Effector memory CD4-positive, alpha-beta T cell (primary cell): ENCODE results near the gene MAVS.
A peak's percentile ranks its signal among the peaks of the same experiment; 100 is the strongest.
"Not testable (repeated sequence)": the region's sequence is repeated elsewhere in the genome, so short reads cannot be mapped to it uniquely, and the experiment has no call there.

Experiments
- DNase-seq, 3 donors: peaks; one replicate each; pipeline ENCODE4 v3.0.0-alpha.2; 2020
- H3K27ac ChIP-seq: 2 replicates; pipeline ENCODE4 v1.7.0; 2013; ENCODE audit warnings: mild to moderate bottlenecking, low read length, moderate library complexity; ENCODE audit not compliant: insufficient read depth, poor library complexity, severe bottlenecking
- H3K27me3 ChIP-seq: replicated peaks from 2 replicates; pipeline ENCODE4 v1.7.0; 2013; ENCODE audit warnings: mild to moderate bottlenecking, low read length; ENCODE audit not compliant: insufficient read depth, control insufficient read depth, poor library complexity, severe bottlenecking
- H3K36me3 ChIP-seq: 2 replicates; pipeline ENCODE4 v1.7.0; 2013; ENCODE audit warnings: mild to moderate bottlenecking, low read length, moderate library complexity; ENCODE audit not compliant: control insufficient read depth, insufficient read depth
- H3K4me1 ChIP-seq: 2 replicates; pipeline ENCODE4 v1.7.0; 2013; ENCODE audit warnings: low read length, mild to moderate bottlenecking; ENCODE audit not compliant: control insufficient read depth, insufficient read depth, poor library complexity, severe bottlenecking
- H3K4me3 ChIP-seq: 2 replicates; pipeline ENCODE4 v1.7.0; 2013; ENCODE audit warnings: low read length, low read depth, mild to moderate bottlenecking; ENCODE audit not compliant: insufficient read depth, poor library complexity, severe bottlenecking
- H3K9me3 ChIP-seq: 2 replicates; pipeline ENCODE4 v1.7.0; 2013; ENCODE audit warnings: mild to moderate bottlenecking, low read length, moderate library complexity; ENCODE audit not compliant: control insufficient read depth

Gene MAVS

DNA sequence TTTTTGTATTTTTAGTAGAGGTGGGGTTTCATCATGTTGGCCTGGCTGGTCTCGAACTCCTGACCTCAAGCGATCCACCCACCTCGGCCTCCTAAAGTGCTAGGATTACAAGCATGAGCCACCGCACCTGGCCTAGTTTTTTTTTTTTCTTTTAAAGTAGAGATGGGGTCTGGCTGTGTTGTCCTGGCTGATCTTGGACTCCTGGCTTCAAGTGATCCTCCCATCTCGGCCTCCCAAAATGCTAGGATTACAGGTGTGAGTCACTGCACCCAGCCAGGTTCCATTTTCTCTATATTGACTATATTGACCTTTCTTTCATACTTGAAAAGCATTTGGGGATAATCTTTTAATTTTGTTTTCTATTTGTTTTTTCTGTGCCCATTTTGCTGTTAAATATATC, 55.8 kb downstream of the MAVS start:
- H3K9me3 ChIP-seq: no peaks in the 10 kb centered on the region
- no peak for DNase-seq
- H3K27me3 ChIP-seq: no peaks in the 10 kb centered on the region
- no peak overlapping the region for H3K27ac ChIP-seq
- peaks cover 25% of the 10 kb centered on the region for H3K4me1 ChIP-seq
- no peaks in the 10 kb centered on the region for H3K36me3 ChIP-seq
- no peak overlapping the region for H3K4me3 ChIP-seq

DNA sequence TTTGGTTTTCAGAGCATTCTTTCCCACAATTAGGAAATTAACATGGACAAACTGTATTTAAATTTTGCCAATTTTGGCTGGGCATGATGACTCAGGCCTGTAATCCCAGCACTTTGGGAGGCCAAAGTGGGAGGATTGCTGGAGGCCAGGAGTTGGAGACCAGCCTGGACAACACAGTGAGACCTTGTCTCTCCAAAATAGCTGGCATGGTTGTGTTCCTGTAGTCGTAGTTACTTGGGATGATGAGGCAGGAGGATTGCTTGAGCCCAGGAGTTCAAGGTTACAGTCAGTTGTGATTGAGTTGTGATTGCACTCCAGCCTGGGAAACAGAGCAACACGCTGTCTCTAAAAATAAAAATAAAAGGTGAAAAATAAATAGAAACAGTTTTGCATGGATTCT, 57.6 kb downstream of the MAVS start:
- Histone ChIP-seq H3K4me1 (peaks cover 22% of the 10 kb centered on the region), H3K36me3 (peaks cover 12% of the 10 kb centered on the region)

DNA sequence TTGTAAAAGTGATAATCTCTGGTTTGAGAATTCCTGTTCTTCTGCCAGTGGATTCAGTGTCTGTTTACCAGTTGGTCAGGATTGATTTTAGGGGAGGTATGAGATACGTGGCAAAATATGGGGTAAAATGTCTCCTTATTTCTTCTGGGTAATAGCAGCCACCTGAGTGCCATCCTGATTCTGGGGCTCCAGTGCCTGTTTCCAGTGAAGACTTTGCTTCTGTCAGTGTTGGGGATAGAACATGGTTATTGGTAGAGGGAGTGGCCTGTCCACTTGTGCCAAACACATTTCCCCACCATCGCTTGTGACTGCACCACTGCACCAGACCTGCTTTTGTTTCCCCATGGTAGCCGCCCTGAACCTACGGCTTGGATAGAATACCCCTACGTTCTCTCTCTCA, 58.2 kb downstream of the MAVS start:
- H3K27ac ChIP-seq: no peak overlapping the region
- H3K36me3 ChIP-seq: peaks cover 18% of the 10 kb centered on the region
- no peaks in the 10 kb centered on the region for H3K9me3 ChIP-seq
- no peak overlapping the region for H3K4me3 ChIP-seq
- H3K27me3 ChIP-seq: no peaks in the 10 kb centered on the region
- peaks cover 21% of the 10 kb centered on the region for H3K4me1 ChIP-seq
- no peak for DNase-seq

More for the DNA sequence above, 57.6 kb downstream of the MAVS start:
- no peak for DNase-seq
- Histone ChIP-seq H3K4me3 (no peak overlapping the region), H3K27me3 (no peaks in the 10 kb centered on the region), H3K9me3 (no peaks in the 10 kb centered on the region), H3K27ac (no peak overlapping the region)

DNA sequence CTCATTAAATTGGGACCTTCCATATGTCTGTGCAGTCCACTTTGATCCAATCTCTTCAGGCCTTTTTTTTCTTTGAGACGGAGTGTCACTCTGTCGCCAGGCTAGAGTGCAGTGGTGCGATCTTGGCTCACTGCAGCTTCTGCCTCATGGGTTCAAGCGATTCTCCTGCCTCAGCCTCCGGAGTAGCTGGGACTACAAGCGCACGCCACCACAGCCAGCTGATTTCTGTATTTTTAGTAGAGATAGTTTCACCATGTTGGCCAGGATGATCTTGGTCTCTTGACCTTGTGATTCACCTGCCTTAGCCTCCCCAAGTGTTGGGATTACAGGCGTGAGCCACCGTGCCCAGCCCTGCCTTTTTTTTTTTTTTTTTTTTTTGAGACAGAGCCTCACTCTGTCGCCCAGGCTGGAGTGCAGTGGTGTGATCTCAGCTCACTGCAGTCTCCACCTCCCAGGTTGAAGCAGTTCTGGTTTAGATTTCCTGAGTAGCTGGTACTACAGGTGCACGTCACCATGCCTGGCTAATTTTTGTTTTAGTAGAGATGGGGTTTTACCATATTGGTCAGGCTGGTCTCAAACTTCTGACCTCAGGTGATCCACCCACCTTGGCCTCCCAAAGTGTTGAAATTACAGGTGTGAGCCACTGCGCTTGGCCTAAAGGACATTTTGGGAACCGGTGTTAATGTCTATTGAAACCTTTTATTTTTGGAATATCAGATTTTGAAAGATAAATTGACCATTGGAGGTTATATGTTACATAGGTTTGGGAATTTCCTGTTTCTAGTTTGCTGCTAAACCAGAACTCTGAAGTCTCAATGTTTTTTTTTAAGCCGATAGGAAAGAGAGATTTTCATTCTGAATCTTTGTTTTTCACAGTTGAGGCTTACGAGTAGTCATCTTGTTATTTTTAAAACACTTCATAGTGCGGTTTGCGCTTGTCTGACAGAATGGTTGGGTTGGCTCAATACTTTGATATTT, 60.4 kb downstream of the MAVS start:
- H3K9me3 ChIP-seq, H3K27me3 ChIP-seq, H3K4me3 ChIP-seq, H3K4me1 ChIP-seq: not testable (repeated sequence)
- H3K36me3 ChIP-seq: peaks cover 39% of the 10 kb centered on the region
- peak; percentile 20 to 35 (median 28) for DNase-seq
- H3K27ac ChIP-seq: peak overlapping the region; percentile 49

DNA sequence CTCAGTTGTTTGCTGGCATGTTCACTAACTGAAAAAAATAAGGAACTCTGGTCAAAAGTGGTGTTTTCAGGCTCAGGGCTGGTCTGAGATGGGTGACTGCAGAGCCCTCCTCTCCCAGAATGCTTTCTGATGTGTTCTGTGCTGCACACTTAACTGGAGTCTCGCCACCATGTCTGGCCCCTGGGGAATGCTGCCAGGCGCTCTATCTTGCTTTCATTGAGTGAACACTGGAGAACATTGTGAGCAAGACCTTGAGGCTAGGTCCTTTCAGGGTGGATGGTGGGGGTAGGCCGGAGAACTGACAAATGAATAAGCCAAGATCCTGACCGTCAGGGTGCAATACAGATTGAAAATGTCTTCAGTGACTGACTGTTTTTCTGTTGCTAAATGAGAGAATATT, 62.0 kb downstream of the MAVS start:
- no peak for DNase-seq
- no peak overlapping the region for H3K4me3 ChIP-seq
- no peaks in the 10 kb centered on the region for H3K9me3 ChIP-seq
- peaks cover 8% of the 10 kb centered on the region for H3K4me1 ChIP-seq
- no peak overlapping the region for H3K27ac ChIP-seq
- peaks cover 49% of the 10 kb centered on the region for H3K36me3 ChIP-seq
- no peaks in the 10 kb centered on the region for H3K27me3 ChIP-seq

DNA sequence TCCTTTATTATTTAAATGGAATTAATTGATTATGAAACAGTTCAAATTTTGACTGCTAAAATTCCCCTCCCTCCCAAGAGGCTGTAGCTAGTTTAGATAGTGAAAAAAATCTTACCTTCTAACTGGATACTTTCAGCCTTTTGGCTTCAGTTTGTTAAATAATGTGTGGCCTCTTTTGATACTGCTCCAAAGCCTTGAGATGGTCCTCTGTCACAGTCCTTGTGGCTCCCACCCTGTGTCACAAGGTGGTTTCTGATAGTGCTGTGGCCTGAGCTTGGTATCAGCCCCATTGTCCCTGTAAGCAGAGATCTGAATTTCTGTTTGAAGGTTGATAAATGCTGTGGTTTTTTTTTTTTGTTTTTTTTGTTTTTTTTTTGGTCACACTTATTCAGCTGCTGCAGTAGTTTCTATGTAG, 63.3 kb downstream of the MAVS start:
- Histone ChIP-seq H3K9me3 (no peaks in the 10 kb centered on the region), H3K4me3 (no peak overlapping the region), H3K4me1 (peaks cover 8% of the 10 kb centered on the region), H3K27ac (no peak overlapping the region), H3K27me3 (no peaks in the 10 kb centered on the region), H3K36me3 (peaks cover 58% of the 10 kb centered on the region)
- DNase-seq: no peak

DNA sequence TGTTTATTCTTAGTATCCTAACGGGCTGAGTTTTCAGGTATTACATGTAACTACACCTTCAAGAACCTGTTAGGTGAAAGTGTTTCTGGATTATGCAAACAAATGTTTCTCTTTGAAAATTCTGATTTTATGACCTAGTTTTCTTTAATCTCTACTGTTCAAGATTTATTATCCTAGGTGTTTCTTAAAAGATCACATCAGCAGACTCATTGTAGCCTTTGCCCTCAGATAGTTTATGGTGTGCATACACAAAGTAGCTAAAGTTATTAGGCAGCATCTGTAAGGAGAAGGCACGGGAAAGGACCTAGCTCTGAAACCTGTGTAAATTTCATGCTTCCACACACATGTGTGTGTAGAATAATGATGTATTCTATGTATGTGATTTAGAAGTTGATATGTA, 64.2 kb downstream of the MAVS start:
- H3K9me3 ChIP-seq: no peaks in the 10 kb centered on the region
- H3K27ac ChIP-seq: no peak overlapping the region
- DNase-seq: no peak
- H3K36me3 ChIP-seq: peaks cover 59% of the 10 kb centered on the region
- no peak overlapping the region for H3K4me3 ChIP-seq
- H3K27me3 ChIP-seq: no peaks in the 10 kb centered on the region
- peaks cover 8% of the 10 kb centered on the region for H3K4me1 ChIP-seq

DNA sequence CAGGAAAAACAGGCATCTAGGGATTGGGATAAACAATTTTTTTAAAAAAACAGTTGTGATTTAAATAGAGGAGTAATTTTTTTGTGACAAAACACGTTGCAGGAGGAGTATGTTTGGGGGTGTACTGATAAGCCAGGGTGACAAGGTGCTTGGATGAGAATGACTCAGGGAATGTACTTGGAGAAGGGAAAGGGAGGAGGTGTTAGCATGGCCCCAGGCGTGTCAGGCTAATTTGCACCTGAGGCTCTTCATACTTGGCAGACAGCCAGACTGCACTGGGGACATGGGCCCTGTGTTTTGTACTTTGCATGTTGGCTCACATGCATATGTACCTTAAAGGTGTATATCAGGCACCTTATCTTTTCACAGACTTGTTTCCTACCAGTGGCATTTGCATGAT, 65.3 kb downstream of the MAVS start:
- H3K27me3 ChIP-seq: no peaks in the 10 kb centered on the region
- peaks cover 68% of the 10 kb centered on the region for H3K36me3 ChIP-seq
- H3K4me1 ChIP-seq: no peaks in the 10 kb centered on the region
- no peaks in the 10 kb centered on the region for H3K9me3 ChIP-seq
- no peak overlapping the region for H3K27ac ChIP-seq
- no peak overlapping the region for H3K4me3 ChIP-seq
- no peak for DNase-seq

DNA sequence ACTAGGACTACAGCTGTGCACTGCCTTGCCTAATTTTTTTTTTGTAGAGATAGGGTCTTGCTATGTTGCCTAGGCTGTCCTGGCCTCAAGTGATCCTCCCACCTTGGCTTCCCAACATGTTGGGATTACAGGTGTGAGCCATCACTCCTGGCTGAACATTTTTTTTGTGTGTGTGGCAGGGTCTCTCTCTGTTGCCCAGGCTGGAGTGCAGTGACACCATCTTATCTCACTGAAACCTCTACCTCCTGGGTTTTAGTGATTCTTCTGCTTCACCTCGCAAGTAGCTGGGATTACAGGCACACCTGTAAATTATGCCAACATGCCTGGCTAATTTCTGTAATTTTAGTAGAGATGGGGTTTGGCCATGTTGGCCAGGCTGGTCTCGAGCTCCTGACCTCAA, 67.8 kb downstream of the MAVS start:
- no peak overlapping the region for H3K4me3 ChIP-seq
- H3K27me3 ChIP-seq: no peaks in the 10 kb centered on the region
- no peaks in the 10 kb centered on the region for H3K4me1 ChIP-seq
- H3K36me3 ChIP-seq: peaks cover 72% of the 10 kb centered on the region
- H3K27ac ChIP-seq: no peak overlapping the region
- H3K9me3 ChIP-seq: no peaks in the 10 kb centered on the region
- DNase-seq: no peak

DNA sequence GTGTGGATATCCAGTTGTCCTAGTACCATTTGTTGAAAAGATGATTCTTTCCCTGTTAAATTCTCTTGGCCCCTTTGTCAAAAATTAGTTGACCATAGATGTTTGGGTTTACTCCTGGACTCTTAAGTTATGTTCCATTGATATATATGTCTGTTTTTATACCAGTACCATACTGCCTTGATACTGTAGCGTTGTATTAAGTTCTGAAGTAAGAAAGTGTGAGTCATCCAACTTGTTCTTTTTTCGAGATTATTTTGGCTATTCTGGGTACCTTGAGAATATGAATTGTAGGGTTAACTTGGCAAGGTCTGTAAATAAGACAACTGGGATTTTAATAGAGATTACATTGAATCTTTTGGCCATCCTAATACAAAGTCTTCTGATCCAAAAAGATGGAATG, 69.1 kb downstream of the MAVS start:
- no peaks in the 10 kb centered on the region for H3K9me3 ChIP-seq
- peaks cover 66% of the 10 kb centered on the region for H3K36me3 ChIP-seq
- no peak overlapping the region for H3K27ac ChIP-seq
- no peak for DNase-seq
- H3K4me1 ChIP-seq: no peaks in the 10 kb centered on the region
- H3K4me3 ChIP-seq: no peak overlapping the region
- H3K27me3 ChIP-seq: no peaks in the 10 kb centered on the region
